ENCODE results near the gene KIF13A. TPM values are rescaled to one million over a fixed set of nuclear protein-coding genes. Genes with fewer than 3 reads are reported as not detected.
"Not testable (repeated sequence)": the region's sequence is repeated elsewhere in the genome, so short reads cannot be mapped to it uniquely, and the experiment has no call there.

KIF13A gene
- total RNA-seq, 2 donors from 2014 or later: 0.68 to 1.4 TPM

- H3K36me3 Mint-ChIP-seq (ENCODE audit: low read depth); H3K4me3 Mint-ChIP-seq; H3K9me3 ChIP-seq (ENCODE audit: control insufficient read depth, low read length, poor library complexity, severe bottlenecking); DNase-seq; H3K4me1 Mint-ChIP-seq; H3K27ac Mint-ChIP-seq; ATAC-seq: not testable (repeated sequence)
- peaks cover 16% of the 10 kb centered on the region for H3K27me3 Mint-ChIP-seq
These were observed 130.2 kb downstream of the KIF13A start for GRCh38 chr6:17857188-17857587.

- Mint-ChIP-seq H3K4me3 (no peak overlapping the region), H3K36me3 (ENCODE audit: low read depth) (peaks cover 2% of the 10 kb centered on the region), H3K27ac (no peak overlapping the region), H3K27me3 (peaks cover 18% of the 10 kb centered on the region), H3K4me1 (no peaks in the 10 kb centered on the region)
- no peaks in the 10 kb centered on the region for H3K9me3 ChIP-seq (ENCODE audit: control insufficient read depth, low read length, poor library complexity, severe bottlenecking)
- no peak for DNase-seq
- no peak for ATAC-seq
These were observed 131.1 kb downstream of the KIF13A start for GRCh38 chr6:17856306-17856705.

DNA sequence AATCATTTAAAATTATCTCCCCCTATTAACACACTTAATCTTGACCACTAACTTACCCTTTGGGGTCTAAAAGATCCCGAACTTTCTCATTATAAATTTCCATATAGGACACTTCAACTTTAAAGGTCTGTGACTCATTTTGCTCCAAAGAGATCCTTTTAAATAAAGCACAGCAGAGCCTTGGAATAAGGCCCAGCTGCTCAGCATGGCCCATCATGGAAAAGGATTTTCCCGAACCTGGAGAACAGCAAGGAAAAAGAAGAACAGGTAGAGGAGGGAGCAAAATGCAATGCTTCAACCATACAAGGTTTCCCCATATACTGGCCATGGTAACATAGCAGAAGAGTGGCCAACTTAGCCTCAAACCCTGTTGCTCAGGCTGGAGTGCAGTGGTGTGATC lies 132.1 kb downstream of the KIF13A start:
- peaks cover 2% of the 10 kb centered on the region for H3K36me3 Mint-ChIP-seq (ENCODE audit: low read depth)
- no peak overlapping the region for H3K4me3 Mint-ChIP-seq

GRCh38 chr6:17853533-17853932 lies 133.9 kb downstream of the KIF13A start:
- no peaks in the 10 kb centered on the region for H3K4me1 Mint-ChIP-seq
- peaks cover 2% of the 10 kb centered on the region for H3K36me3 Mint-ChIP-seq (ENCODE audit: low read depth)
- H3K27me3 Mint-ChIP-seq: peaks cover 42% of the 10 kb centered on the region
- DNase-seq (no peak), ATAC-seq (no peak)
- H3K27ac Mint-ChIP-seq: no peak overlapping the region
- H3K4me3 Mint-ChIP-seq: no peak overlapping the region
- H3K9me3 ChIP-seq (ENCODE audit: control insufficient read depth, low read length, poor library complexity, severe bottlenecking): no peaks in the 10 kb centered on the region

More for the DNA sequence above, 132.1 kb downstream of the KIF13A start:
- no peaks in the 10 kb centered on the region for H3K9me3 ChIP-seq (ENCODE audit: control insufficient read depth, low read length, poor library complexity, severe bottlenecking)
- no peaks in the 10 kb centered on the region for H3K4me1 Mint-ChIP-seq
- peaks cover 27% of the 10 kb centered on the region for H3K27me3 Mint-ChIP-seq
- H3K27ac Mint-ChIP-seq: no peak overlapping the region
- DNase-seq (no peak), ATAC-seq (no peak)

GRCh38 chr6:17851720-17852161 lies 135.7 kb downstream of the KIF13A start:
- Mint-ChIP-seq H3K36me3 (ENCODE audit: low read depth) (peaks cover 2% of the 10 kb centered on the region), H3K27ac (no peak overlapping the region), H3K4me1 (no peaks in the 10 kb centered on the region), H3K27me3 (peaks cover 33% of the 10 kb centered on the region), H3K4me3 (no peak overlapping the region)
- no peak for ATAC-seq
- no peaks in the 10 kb centered on the region for H3K9me3 ChIP-seq (ENCODE audit: control insufficient read depth, low read length, poor library complexity, severe bottlenecking)
- no peak for DNase-seq

DNA sequence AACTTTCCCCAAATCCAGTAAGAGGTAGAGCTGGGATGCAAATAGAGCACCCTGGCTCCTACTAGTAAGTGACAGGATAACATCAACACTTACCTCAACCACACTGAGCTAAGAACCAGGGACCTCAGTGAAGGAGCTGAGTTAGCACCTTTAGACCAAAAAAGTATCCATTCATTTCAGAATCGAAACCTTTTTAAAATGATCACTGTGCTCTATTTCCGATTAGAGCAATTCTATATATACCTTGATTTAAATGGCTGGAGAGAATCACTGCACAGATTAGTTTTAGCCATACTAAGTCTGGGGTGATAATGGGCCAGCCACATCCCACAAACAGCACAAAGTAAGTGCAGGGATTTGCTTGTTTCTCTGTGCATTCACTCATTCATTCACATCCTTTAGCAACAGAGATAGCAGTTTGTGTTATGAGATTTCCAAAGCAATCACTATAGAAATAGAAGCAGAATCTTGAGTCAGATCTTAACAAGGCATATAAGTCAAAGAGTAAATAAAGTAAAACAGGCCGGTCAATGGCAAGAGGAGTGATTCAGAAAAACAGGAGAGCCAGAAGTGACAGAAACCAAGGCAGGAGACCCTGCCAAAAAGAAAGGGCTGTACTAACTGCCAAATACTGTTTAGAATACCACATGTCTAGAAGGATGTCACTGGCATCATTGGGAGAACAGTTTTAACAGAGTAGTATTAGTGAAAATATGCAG lies 136.3 kb downstream of the KIF13A start:
- no peak overlapping the region for H3K4me3 Mint-ChIP-seq
- ATAC-seq: no peak
- H3K36me3 Mint-ChIP-seq (ENCODE audit: low read depth): peaks cover 2% of the 10 kb centered on the region
- no peak for DNase-seq
- no peaks in the 10 kb centered on the region for H3K9me3 ChIP-seq (ENCODE audit: control insufficient read depth, low read length, poor library complexity, severe bottlenecking)
- no peak overlapping the region for H3K27ac Mint-ChIP-seq
- H3K4me1 Mint-ChIP-seq: no peaks in the 10 kb centered on the region
- peaks cover 29% of the 10 kb centered on the region for H3K27me3 Mint-ChIP-seq

- peaks cover under 1% of the 10 kb centered on the region for H3K36me3 Mint-ChIP-seq (ENCODE audit: low read depth)
- peaks cover 26% of the 10 kb centered on the region for H3K27me3 Mint-ChIP-seq
- no peaks in the 10 kb centered on the region for H3K4me1 Mint-ChIP-seq
- no peaks in the 10 kb centered on the region for H3K9me3 ChIP-seq (ENCODE audit: control insufficient read depth, low read length, poor library complexity, severe bottlenecking)
- H3K27ac Mint-ChIP-seq: no peak overlapping the region
- no peak overlapping the region for H3K4me3 Mint-ChIP-seq
- DNase-seq (no peak), ATAC-seq (no peak)
These were observed 137.2 kb downstream of the KIF13A start for GRCh38 chr6:17850281-17850680.

DNA sequence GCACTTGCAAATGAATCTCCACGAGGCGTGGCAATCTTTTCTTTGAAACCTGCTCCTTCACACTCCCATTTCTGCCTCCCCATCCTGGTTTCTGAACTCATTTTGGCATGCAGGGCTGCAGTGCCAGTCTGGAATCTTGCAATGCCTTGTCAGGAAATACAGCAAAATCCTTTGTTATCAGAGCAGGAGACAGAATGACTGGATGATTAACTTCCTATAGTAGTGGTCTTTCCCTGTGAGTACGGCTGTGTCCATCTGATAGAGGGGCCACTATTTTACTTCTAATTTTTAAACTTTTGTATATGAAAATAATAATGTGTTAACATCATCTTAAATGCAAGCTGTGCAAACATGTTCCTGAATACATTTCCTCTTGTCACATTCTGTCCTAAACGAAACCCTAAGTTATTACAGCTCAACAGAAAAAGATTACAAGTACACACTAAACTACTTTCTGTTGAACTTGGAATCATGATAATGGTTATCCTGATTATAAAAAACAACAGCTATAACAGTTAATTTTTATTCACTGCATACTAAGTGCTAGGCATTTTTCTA lies 140.2 kb downstream of the KIF13A start:
- Mint-ChIP-seq H3K4me3 (no peak overlapping the region), H3K27ac (no peak overlapping the region), H3K36me3 (ENCODE audit: low read depth) (no peaks in the 10 kb centered on the region), H3K4me1 (peaks cover 4% of the 10 kb centered on the region), H3K27me3 (peaks cover 37% of the 10 kb centered on the region)
- no peaks in the 10 kb centered on the region for H3K9me3 ChIP-seq (ENCODE audit: control insufficient read depth, low read length, poor library complexity, severe bottlenecking)
- ATAC-seq: no peak
- no peak for DNase-seq

- H3K4me3 Mint-ChIP-seq: no peak overlapping the region
- H3K4me1 Mint-ChIP-seq: peaks cover 4% of the 10 kb centered on the region
- peaks cover 37% of the 10 kb centered on the region for H3K27me3 Mint-ChIP-seq
- H3K27ac Mint-ChIP-seq: no peak overlapping the region
- no peaks in the 10 kb centered on the region for H3K9me3 ChIP-seq (ENCODE audit: control insufficient read depth, low read length, poor library complexity, severe bottlenecking)
- no peak for ATAC-seq
- no peaks in the 10 kb centered on the region for H3K36me3 Mint-ChIP-seq (ENCODE audit: low read depth)
- DNase-seq: no peak
These were observed 140.7 kb downstream of the KIF13A start for GRCh38 chr6:17846762-17847161.

GRCh38 chr6:17845598-17845997 lies 141.8 kb downstream of the KIF13A start:
- DNase-seq: no peak
- Mint-ChIP-seq H3K27me3 (peaks cover 35% of the 10 kb centered on the region), H3K4me3 (no peak overlapping the region), H3K27ac (no peak overlapping the region), H3K36me3 (ENCODE audit: low read depth) (no peaks in the 10 kb centered on the region), H3K4me1 (peaks cover 4% of the 10 kb centered on the region)
- ATAC-seq: no peak
- H3K9me3 ChIP-seq (ENCODE audit: control insufficient read depth, low read length, poor library complexity, severe bottlenecking): no peaks in the 10 kb centered on the region

GRCh38 chr6:17844967-17845366 lies 142.5 kb downstream of the KIF13A start:
- H3K36me3 Mint-ChIP-seq (ENCODE audit: low read depth); ATAC-seq; H3K9me3 ChIP-seq (ENCODE audit: control insufficient read depth, low read length, poor library complexity, severe bottlenecking); DNase-seq; H3K4me3 Mint-ChIP-seq; H3K27ac Mint-ChIP-seq; H3K4me1 Mint-ChIP-seq: not testable (repeated sequence)
- H3K27me3 Mint-ChIP-seq: peaks cover 29% of the 10 kb centered on the region

- no peaks in the 10 kb centered on the region for H3K36me3 Mint-ChIP-seq (ENCODE audit: low read depth)
- H3K9me3 ChIP-seq (ENCODE audit: control insufficient read depth, low read length, poor library complexity, severe bottlenecking): no peaks in the 10 kb centered on the region
- peaks cover 4% of the 10 kb centered on the region for H3K4me1 Mint-ChIP-seq
- H3K27ac Mint-ChIP-seq: no peak overlapping the region
- H3K4me3 Mint-ChIP-seq: no peak overlapping the region
- ATAC-seq (no peak), DNase-seq (no peak)
- peaks cover 19% of the 10 kb centered on the region for H3K27me3 Mint-ChIP-seq
These were observed 144.3 kb downstream of the KIF13A start for GRCh38 chr6:17842934-17843821.

- Mint-ChIP-seq H3K27me3 (peaks cover 19% of the 10 kb centered on the region), H3K27ac (no peak overlapping the region), H3K4me3 (no peak overlapping the region), H3K4me1 (peaks cover 4% of the 10 kb centered on the region), H3K36me3 (ENCODE audit: low read depth) (no peaks in the 10 kb centered on the region)
- no peaks in the 10 kb centered on the region for H3K9me3 ChIP-seq (ENCODE audit: control insufficient read depth, low read length, poor library complexity, severe bottlenecking)
- DNase-seq: no peak
- no peak for ATAC-seq
These were observed 145.2 kb downstream of the KIF13A start for GRCh38 chr6:17842014-17842776.
